Ramos (cell line): ENCODE results near the gene RYR2.

Experiments
- in situ Hi-C: fragments of 300-500 bp; cut with MboI; formaldehyde crosslinking; loops from one replicate; pipeline ENCODE4 v1.14.3; 2022; ENCODE audit warnings: low sequenced_read_pairs; ENCODE audit not compliant: unreplicated experiment

Gene RYR2

DNA sequence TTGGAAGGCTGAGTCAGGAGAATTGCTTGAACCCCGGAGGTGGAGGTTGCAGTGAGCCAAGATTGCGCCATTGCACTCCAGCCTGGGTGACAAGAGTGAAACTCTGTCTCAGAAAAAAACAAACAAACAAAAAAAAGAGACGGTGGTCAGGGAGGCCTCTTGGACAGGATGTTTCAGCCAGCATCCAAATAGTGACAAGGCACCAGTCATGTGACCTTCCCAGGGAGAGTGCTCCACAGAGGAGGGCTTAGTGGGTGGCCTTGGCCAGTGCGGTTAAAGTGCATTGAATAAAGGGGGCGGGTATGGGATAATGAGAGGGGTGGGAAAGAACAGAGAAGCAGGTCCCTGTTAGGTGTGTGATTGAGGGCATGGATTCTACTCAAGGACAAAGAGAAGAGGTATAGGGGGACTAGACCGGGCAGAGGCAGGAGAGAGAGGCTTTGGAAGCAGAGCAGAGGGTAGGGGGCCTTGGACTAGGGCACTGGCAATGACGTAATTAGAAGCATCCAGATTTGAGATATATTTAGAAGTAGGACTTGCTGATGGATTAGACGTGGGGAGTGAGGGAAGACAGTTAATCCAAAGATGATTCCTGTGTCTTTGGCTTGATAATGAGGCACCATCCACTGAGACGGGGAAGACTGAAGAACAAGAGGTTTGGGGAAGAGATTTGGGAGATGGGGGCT is 12.0 kb upstream of the RYR2 start:
- in situ Hi-C loops = no loop called here

DNA sequence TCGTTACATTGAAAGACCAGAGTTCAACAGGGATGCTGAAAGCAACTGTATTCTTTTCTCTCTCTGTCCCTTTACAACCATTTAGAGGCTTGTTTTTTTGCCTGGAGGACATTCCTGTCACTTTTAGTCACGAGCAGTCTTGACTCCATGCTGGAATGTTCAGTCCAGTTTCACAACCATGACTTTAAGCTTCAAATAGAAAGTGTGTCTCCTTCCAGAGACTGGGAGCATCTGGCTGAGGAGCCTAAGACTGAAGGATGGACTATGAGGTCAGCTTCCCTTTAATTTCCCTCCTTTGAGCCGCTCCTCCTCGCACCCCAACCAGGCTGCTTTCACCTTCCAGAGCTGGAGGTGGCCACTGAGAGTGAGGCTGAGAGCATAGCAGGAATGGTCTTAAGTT is 10.5 kb upstream of the RYR2 start:
- in situ Hi-C loops = no loop called here

DNA sequence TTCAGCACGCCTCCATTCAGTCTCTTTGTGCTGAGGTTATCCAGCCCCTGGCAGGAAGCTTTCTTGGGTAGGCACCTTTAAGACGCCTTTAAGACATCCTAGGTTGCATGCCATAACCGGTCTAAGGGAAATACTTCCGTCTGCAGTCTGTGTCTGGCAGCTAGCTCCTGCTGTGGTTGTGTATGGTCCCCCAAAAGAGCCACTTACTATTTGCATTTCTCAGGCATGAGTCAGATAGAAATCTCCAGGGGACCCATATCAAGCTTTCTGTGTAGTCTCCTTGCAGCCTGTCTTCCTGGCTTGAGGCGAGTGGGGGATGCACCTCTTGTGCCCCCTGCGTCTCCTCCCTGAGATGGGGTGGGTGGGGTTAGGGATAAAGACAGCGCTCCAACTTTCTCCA is 10.0 kb upstream of the RYR2 start:
- in situ Hi-C loops = no loop called here

DNA sequence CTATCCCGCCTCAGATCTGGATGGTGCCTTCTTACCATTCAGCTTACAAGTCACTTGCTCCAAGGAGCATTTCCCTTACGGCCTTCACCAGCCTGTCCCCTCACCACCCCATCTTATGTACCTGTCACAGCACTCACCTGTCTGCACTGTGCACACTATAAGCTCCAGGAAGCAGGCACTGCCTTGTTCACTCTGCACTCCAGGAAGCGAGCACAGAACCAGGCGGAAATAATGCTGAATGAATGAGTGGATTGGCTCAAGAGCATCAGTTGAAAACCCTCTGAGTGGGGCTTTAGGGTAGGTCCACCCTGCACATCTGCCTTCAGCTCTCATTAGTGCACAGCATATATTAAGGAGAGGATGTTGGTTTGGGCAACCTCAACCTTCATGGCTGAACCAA is 8.9 kb upstream of the RYR2 start:
- in situ Hi-C loops = no loop called here

DNA sequence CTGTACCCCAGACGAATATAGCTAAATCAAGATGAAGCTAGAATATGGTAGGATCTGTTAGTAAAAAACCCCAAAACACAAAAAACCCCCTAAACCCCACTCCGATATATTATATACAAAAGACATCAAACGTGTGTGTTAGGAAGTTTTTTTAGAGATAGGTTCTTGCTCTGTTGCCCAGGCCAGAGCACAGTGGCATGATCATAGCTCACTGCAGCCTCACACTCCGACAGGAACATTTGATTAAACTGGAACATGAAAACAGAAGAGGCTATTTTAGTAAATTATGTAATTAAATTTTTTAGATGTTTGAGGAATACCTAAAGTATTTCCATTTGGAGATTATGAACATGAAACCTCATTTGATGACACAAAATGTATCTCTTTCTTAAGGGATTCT is 8.2 kb upstream of the RYR2 start:
- in situ Hi-C loops = no loop called here

DNA sequence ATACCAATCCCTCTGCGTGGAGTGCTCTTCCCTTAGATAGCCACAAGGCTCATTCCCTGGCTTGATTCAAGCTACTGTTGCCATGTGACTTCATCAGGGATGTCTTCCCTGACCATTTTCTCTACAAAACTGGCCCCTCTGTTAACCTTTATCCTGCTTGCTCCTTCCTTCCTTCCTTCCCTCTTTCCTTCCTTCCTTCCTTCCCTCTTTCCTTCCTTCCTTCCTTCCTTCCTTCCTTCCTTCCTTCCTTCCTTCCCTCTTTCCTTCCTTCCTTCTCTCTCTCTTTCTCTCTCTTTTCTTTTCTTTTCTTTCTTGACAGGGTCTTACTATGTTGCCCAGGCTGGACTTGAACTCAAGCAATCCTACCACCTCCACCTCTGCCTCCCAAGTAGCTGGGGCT is 6.2 kb upstream of the RYR2 start:
- in situ Hi-C loops = no loop called here

DNA sequence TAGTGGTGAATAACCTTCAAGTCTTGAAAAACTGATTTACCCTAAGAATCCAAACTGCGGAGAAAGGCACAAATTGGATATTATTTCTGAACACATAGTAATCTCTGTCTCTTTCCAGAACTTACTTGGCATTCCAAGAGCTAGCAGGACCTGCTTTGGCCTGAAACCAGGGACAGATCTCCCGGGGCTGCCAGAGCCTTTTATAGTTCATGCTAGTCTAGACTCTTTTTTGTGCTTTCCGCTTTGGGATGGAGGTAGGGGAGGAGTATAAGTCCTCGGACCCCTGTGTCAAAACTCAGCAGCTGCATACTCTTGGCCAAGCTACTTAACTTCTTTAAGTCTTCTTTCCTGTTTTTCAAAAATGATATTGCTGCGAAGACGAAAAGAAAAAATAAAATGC is 3.8 kb upstream of the RYR2 start:
- in situ Hi-C loops = no loop called here

DNA sequence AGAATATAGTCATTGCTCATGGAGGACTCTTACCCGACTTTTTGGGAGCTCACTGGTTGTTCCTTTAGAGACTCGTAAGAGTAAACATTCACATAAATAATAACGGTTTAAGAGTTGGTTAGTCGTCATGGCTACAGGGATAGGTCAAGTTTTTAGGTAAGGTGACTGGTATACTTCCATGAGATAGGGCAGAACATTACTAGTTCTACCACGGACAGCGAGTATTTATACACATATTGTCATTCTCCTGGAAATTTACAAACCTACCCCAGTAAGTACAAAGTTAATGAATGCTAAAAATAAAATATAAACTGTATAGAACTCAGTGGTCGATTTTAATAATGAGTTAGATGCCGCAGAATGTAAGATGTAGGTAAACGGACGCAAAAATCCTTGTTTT is 1.2 kb upstream of the RYR2 start:
- in situ Hi-C loops = no loop called here

DNA sequence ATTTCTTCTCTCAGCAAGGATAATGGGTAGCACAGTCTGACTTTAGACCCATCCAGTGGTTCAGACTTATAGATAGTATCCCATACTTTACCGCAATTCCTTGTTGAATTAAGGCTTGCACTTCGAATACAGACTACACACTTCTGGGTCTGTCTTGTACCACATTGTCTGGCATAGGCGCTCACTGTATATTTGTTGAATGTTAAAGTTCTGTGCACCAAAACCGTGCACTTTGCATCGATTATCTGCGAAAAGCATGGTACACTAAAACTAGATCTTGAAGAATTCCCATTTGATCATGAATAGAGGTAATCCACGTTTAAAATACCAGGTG is 556 bp upstream of the RYR2 start:
- in situ Hi-C loops = no loop called here

DNA sequence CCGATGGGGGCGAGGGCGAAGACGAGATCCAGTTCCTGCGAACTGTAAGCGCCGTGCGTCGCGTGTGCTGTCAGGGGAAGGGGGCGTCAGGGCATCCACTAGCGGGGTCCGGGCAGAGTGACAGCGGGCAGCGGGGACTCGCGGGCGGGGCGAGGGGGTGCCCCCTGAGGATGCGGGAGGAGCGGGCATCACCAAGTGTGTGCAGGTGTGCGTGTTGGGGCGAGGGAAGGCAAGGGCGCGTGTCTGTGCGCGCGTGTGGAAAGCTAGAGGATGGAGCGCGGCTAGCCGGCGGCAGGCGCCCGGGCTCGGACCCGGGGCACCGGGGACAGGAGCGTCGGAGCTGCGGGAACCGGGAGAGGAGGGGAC is 525 bp downstream of the RYR2 start:
- in situ Hi-C loops = no loop called here

DNA sequence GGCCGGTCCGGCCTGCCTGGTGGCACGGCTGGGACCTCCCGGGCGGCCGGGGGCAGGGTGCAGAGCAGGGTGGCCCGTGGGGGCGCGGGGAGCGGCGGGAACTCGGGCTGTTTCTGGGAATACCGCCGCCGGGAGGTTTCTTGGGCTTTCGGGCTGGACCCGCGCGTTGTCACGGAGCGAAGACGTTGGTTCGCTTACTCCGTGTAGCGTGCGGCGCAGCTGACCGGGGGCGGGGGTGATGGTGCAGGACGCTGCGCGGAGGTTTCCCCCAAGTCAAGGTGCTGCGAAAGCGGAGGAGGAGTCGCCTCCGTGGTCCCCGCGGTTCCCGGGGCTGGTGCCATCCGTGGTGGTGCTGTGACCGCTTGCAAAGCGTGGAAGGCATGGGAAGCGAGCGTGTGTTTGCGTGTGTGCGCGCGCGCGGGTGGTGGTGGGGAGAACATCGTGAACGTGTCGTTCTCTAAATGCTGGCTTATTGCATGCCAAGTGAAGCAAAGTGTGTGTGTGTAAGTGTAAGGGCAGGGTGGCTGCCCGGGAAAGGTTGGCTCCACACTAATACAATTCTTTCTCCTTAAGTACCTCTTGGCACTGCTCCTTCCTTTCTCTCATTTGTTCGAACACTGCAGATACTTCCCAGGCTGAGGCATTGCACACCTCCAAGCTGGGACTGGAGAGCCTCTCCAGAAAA is 1.1 kb downstream of the RYR2 start:
- in situ Hi-C loops = no loop called here

DNA sequence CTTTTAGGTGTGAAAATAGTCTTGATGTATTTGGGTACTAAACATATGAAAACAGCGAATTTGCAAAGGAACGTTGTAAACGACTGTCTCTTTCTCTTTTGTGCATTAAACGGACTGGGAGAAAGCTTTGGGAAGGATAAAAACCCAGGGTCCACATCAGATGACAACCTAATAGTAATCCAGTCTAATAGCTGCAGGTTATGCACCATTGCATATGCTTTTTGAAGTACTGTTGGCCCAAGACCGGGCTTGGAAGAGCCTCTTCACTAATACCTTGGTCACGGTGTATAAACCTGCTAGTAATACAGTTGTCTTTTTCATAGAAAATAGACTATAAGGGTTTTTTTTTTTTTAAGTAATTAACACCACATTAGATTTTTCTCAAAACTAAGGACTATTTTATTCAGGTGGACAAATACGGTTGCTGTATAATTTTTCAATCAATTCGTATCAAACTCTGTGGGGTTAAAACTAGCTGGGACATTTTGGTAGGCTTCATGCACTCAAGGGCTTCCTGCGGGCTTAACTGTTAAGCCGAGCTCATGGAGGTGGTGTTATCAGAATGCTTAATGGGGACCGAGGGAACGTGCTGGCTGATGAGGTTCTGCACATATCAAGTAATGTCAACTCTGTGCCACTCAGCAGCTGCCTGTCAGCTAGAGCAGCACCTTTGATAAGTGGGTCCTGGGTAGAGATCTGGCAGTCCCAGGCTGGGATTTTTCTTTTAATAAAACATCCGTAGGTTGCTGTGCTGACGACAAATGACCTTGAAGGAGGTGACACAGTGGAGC is 2.1 kb downstream of the RYR2 start:
- in situ Hi-C loops = no loop called here

DNA sequence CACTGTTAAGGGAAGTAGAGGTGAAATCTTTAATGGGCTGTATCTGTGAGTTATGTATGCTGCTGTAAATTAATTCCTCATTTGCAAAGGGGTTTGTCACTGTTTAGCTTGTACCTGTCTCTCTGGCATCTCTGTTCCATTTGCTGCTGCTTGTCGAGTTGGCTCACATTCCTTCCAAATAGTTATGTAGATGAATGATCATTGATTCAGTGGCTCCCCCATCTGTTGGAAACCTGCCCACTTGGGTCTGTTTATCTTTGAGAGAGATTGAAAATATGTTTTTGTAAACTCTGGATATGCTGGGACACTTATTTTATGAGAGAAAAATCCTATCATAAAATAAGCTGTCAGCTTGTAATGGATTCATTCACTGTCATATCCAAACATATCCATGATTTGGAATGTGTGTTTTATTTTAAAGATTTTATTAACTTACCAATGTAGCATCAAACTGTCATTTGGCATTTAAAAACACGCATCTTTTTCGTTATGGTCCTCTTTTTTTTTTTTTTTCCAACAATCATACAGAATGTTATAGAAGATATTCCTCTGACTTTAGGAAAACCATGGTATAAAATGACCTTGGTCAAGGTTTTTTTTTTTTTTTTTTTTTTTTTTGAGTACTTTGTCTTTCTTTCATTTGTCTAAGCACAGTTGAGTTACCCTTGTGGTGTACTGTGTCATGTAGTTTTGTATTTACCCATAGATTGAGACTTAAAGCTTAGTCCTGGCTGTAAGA is 3.5 kb downstream of the RYR2 start:
- in situ Hi-C loops = no loop called here

DNA sequence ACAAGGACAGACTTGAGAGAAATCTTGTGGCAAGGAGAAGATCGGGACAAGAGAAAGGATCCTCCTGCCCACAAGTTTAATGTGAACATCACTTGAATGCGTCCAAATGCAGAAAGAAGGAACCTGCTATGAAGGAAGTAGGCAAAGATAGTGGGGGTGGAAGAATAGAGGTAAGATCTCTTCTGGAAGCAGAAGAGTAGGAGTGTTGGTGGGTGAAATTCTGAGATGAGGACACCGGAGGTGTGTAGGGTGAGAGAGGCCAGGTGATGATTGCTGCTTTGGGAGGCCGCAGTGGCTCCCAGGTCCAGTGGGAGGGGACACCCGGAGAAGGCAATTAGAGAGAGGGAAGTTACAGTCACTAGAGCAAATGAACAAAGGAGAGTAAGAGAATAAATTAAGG is 6.8 kb downstream of the RYR2 start:
- in situ Hi-C loops = no loop called here

DNA sequence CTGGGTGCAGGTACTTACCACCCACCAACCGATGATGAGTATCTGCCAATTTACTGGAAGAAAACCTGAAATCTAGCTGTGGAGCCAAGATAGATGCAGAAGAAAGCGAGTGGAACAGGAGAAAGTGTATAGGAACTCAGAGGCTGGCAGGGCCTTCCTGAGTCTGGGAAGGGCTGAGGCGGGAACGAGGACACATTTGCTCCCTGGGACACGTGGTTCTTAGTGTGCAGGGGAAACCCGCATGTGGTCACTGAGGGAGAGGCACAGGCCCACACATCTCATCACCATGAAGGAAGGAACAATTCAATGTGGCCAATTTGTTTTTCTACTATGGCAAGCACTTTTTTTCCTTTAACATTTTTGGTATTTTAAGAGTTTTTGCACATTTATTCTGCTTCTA is 8.2 kb downstream of the RYR2 start:
- in situ Hi-C loops = no loop called here

DNA sequence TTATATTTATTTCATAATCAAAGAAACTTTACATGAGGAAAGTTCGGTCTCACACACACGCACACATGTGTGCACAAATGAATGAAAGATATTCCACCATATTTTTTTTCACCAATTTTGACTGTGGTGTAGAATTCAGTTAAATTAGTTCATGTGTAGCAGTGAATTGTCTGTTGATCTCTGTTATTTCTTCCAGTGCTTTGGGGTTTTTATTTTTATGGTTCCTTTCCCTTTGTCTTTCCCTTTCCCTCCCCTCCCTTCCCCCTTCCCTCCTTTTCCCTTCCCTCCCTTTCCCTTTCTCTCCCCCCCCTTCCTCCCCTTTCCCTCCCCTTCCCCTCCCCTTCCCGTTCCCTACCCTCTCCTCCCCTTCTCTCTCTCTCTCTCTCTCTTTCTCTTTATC is 8.9 kb downstream of the RYR2 start:
- in situ Hi-C loops = no loop called here

DNA sequence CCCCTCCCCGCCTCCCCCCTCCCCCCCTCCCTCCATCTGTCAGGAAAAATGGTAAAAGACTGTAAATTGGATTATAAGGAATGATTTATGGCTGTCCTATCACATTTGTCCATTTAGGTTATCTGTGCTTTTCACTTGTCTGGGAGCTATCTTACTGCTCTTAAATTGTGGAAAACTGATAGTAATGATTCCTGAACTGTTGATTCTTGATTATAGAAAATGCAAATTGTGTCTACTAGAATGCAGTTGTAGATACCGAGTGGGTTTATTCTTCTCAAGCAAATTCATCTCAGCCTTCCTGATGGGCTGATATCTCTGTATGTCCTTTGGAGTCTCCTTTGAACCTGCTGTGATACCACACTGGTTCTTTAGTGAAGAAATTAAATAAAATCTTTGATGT is 12.3 kb downstream of the RYR2 start:
- in situ Hi-C loops = no loop called here

DNA sequence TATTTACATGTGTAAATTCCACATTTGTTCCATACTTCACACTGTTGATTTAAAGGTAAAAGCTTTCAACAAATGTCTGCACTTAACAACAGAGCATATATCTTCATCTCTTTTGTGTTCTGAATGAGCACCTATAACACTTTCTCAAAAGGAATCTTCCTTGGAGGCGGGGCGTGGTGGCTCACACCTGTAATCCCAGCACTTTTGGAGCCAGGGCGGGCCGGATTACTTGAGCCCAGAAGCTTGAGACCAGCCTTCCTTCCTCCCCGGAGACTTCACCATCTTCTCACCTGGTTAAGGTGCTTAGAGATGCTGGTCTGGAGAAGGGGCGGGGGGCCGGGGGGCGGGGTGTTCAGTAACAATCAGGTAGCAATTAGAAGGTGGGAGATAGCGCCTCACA is 16.5 kb downstream of the RYR2 start:
- in situ Hi-C loops = no loop called here

DNA sequence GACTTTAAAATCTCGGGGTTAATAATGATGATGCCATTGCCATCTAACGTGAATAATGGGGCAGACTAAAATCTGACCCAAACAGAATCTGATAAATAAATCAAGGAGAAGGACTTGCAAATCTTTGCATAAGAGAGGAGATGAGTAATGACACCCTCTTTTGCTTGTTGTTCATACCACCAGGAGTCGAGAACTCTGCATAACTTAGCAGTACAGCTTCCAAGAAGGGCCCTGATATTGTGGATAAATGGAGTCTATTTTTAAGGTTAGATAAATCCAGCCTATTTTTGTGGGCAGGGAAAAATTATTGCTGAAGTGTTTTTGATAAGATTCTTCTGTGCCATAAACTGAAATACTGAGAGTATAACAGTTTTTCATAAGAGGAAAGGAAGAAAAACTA is 17.3 kb downstream of the RYR2 start:
- in situ Hi-C loops = no loop called here

DNA sequence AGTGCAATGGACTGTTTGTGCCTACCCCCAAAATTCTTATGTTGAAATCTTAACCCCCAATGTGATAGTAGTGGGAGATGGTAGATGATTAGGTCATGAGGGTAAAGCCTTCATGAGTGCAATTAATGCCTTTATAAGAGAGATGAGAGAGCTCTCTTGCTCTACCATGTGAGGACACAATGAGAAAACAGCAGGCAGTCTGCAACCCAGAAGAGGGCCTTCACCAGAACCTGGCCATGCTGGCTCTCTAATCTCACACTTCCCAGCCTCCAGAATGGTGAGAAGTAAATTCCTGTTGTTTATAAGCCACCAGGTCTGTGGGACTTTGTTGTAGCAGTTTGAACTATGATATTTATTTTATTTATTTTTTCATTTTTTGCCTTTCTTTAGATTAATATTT is 21.0 kb downstream of the RYR2 start:
- in situ Hi-C loops = no loop called here

DNA sequence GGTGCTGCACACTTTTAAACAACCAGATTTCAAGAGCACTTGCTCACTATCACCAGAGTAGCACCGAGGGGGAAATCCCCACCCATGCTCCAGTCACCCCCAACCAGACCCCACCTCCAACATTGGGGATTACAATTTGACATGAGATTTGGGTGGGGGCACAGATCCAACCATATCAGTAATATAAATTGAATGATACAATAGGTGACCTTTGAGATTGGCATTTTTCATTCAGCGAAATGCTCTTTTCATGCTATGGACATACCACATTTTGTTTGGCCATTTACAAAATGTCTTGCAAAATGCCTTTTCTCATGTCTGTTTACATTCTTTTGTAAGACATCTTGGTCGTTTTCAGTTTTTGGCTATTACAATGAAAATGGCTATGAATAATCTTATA is 23.9 kb downstream of the RYR2 start:
- in situ Hi-C loops = no loop called here
